Measurements from ENCODE around the gene STAT5A. TPM values are rescaled to one million over a fixed set of nuclear protein-coding genes. Genes with fewer than 3 reads are reported as not detected.
"Not testable (repeated sequence)": the region's sequence is repeated elsewhere in the genome, so short reads cannot be mapped to it uniquely, and the experiment has no call there.

The STAT5A gene
- total RNA-seq, 1 experiment from 2014 or later, result 6.6 TPM

DNA sequence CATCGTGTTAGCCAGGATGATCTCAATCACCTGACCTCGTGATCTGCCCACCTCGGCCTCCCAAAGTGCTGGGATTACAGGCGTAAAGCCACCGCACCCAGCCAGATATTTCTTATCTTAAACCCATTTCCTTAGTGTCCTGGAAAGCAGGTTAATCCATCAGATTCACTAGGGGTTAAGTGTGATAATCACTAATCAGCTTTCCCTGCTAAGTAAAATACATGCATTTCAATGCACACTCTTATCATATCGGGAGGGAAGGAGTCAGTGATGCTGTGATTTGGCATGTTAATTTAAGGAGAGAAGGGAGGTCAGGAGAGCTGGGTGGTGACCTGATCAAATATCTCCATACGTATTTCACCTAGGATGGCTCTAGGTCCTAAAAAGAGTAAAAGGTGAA, 70.8 kb downstream of the STAT5A start (continued):
- TF ChIP-seq, protein P1, sequence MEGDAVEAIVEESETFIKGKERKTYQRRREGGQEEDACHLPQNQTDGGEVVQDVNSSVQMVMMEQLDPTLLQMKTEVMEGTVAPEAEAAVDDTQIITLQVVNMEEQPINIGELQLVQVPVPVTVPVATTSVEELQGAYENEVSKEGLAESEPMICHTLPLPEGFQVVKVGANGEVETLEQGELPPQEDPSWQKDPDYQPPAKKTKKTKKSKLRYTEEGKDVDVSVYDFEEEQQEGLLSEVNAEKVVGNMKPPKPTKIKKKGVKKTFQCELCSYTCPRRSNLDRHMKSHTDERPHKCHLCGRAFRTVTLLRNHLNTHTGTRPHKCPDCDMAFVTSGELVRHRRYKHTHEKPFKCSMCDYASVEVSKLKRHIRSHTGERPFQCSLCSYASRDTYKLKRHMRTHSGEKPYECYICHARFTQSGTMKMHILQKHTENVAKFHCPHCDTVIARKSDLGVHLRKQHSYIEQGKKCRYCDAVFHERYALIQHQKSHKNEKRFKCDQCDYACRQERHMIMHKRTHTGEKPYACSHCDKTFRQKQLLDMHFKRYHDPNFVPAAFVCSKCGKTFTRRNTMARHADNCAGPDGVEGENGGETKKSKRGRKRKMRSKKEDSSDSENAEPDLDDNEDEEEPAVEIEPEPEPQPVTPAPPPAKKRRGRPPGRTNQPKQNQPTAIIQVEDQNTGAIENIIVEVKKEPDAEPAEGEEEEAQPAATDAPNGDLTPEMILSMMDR (IDR thresholded peaks at IDR 0.05), result no peak

DNA sequence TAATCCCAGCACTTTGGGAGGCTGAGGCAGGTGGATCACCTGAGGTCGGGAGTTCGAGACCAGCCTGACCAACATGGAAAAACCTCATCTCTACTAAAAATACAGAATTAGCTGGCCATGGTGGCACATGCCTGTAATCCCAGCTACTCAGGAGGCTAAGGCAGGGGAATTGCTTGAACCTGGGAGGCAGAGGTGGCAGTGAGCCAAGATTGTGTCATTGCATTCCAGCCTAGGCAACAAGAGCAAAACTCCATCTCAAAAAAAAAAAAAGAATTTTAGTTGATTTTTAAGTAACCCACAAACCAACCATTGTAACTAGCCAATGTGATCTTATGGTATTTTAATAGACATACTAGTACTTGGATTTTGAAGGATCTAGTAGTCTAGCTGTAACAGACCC, 72.1 kb downstream of the STAT5A start:
- ChIA-PET CTCF (interaction anchor here (1.0 to 2.4 kb wide), 6 partner anchors 11 to 167 kb away, joined by 3 to 10 read pairs (median 5); no protein-coding TSS in a partner anchor), POLR2A (interaction anchor here (0.6 to 0.7 kb wide), 2 partner anchors 134 to 136 kb away, joined by 3 read pairs; no protein-coding TSS in a partner anchor)
- DNase-seq (ENCODE audit: low spot score); H3K27me3 Mint-ChIP-seq (ENCODE audit: low read depth); H3K36me3 Mint-ChIP-seq; H3K9me3 Mint-ChIP-seq; H3K27ac Mint-ChIP-seq; H3K4me3 Mint-ChIP-seq; ATAC-seq: not testable (repeated sequence)
- H3K4me1 Mint-ChIP-seq, result peaks cover 39% of the 10 kb centered on the region

Other genes with a start within 250 kb of the STAT5A start
- 1.9 to 2.8 TPM (median 2.5 TPM) in 3 replicates for gene C17orf113, start 237.9 kb upstream of the STAT5A start, total RNA-seq (2021)
- 3.1 to 4.5 TPM (median 3.7 TPM) in 3 replicates for gene ZNF385C, start 190.0 kb upstream of the STAT5A start, total RNA-seq (2021)
- 6.3 to 7.6 TPM (median 7.3 TPM) in 3 replicates for gene DHX58, start 175.8 kb upstream of the STAT5A start, total RNA-seq (2021)
- 44.8 to 54.0 TPM (median 52.7 TPM) in 3 replicates for gene KAT2A, start 167.1 kb upstream of the STAT5A start, total RNA-seq (2021)
- gene HSPB9, start 165.7 kb upstream of the STAT5A start, total RNA-seq (2021), result 0.30 to 0.57 TPM (median 0.46 TPM) in 3 replicates
- gene RAB5C, start 133.5 kb upstream of the STAT5A start, total RNA-seq (2021), result 74.3 to 84.8 TPM (median 84.1 TPM) in 3 replicates
- gene KCNH4, start 107.4 kb upstream of the STAT5A start, total RNA-seq (2021), result 0.24 to 0.46 TPM (median 0.34 TPM) in 3 replicates
- not detected in 3 replicates for gene HCRT, start 103.0 kb upstream of the STAT5A start, total RNA-seq (2021)
- gene GHDC, start 94.0 kb upstream of the STAT5A start, total RNA-seq (2021), result 7.5 to 11.1 TPM (median 11.1 TPM) in 3 replicates
- gene STAT5B, start 12.1 kb upstream of the STAT5A start, total RNA-seq (2021), result 36.4 to 42.2 TPM (median 37.9 TPM) in 3 replicates
- gene STAT3, start 99.9 kb downstream of the STAT5A start, total RNA-seq (2021), result 74.4 to 98.0 TPM (median 74.9 TPM) in 3 replicates
- gene CAVIN1, start 134.8 kb downstream of the STAT5A start, total RNA-seq (2021), result 24.6 to 28.4 TPM (median 27.8 TPM) in 3 replicates
- 49.7 to 55.2 TPM (median 50.9 TPM) in 3 replicates for gene ATP6V0A1, start 170.4 kb downstream of the STAT5A start, total RNA-seq (2021)
- 28.9 to 39.3 TPM (median 30.4 TPM) in 3 replicates for gene NAGLU, start 247.7 kb downstream of the STAT5A start, total RNA-seq (2021)

All from WTC11 (cell line).